HG03097 (cell line): ENCODE data around the gene TRIM46.

Experiments
- ATAC-seq: cut with Tn5 transposase; IDR thresholded peaks from one replicate; pipeline ENCODE4 v1.9.1; 2021; ENCODE audit not compliant: unreplicated experiment, low FRiP score

TRIM46 gene

GRCh38 chr1:155173478-155174323 lies at the start of gene TRIM46:
Gene TRIM46 (plus strand): TSS chr1:155173849. CDS start chr1:155173967, 118 bp downstream.
- ATAC-seq, result no peak

- no peak for ATAC-seq
Measured at GRCh38 chr1:155124503-155125463, 48.9 kb upstream of the TRIM46 start.

- ATAC-seq, result no peak
Measured at GRCh38 chr1:155125511-155125945, 48.1 kb upstream of the TRIM46 start.

GRCh38 chr1:155125946-155126555 lies 47.6 kb upstream of the TRIM46 start:
- no peak for ATAC-seq

GRCh38 chr1:155126556-155127104 lies 47.0 kb upstream of the TRIM46 start:
- no peak for ATAC-seq

- no peak for ATAC-seq
Measured at GRCh38 chr1:155127105-155127966, 46.3 kb upstream of the TRIM46 start, which contains the start of gene EFNA1. Gene EFNA1 (plus strand): TSS chr1:155127876. CDS start chr1:155127978, 102 bp downstream.

- no peak for ATAC-seq
Measured at GRCh38 chr1:155127967-155128754, 45.5 kb upstream of the TRIM46 start.

- ATAC-seq, result no peak
Measured at GRCh38 chr1:155128755-155129473, 44.7 kb upstream of the TRIM46 start.

- no peak for ATAC-seq
Measured at GRCh38 chr1:155130272-155131006, 43.2 kb upstream of the TRIM46 start.

GRCh38 chr1:155131285-155131684 lies 42.4 kb upstream of the TRIM46 start:
- ATAC-seq, result no peak

GRCh38 chr1:155131856-155132255 lies 41.8 kb upstream of the TRIM46 start:
- ATAC-seq, result no peak

- ATAC-seq, result no peak
Measured at GRCh38 chr1:155133799-155134281, 39.8 kb upstream of the TRIM46 start.

GRCh38 chr1:155134322-155134721 lies 39.3 kb upstream of the TRIM46 start:
- ATAC-seq, result no peak

- no peak for ATAC-seq
Measured at GRCh38 chr1:155134880-155135414, 38.7 kb upstream of the TRIM46 start.

GRCh38 chr1:155135415-155136028 lies 38.1 kb upstream of the TRIM46 start, which contains the start of gene SLC50A1:
Gene SLC50A1 (plus strand): TSS chr1:155135852. CDS start chr1:155135912, 60 bp downstream.
- peak; percentile 53 for ATAC-seq

GRCh38 chr1:155136748-155137147 lies 36.9 kb upstream of the TRIM46 start:
- no peak for ATAC-seq
